ENCODE results near the gene ADGRF4. TPM values are rescaled to one million over a fixed set of nuclear protein-coding genes. Genes with fewer than 3 reads are reported as not detected.

ADGRF4 gene
- polyA plus RNA-seq, 1 donor from 2014 or later: not detected

- TF ChIP-seq EP300 (conservative IDR thresholded peaks at IDR 0.05; ENCODE audit: poor library complexity, severe bottlenecking) (no peak), POLR2AphosphoS5 (IDR thresholded peaks at IDR 0.05) (no peak)
- Histone ChIP-seq H3K9ac (ENCODE audit: low read length) (no peak overlapping the region), H3K9me2 (ENCODE audit: insufficient read depth, low read length) (no peaks in the 10 kb centered on the region)
These were observed 17.0 kb upstream of the ADGRF4 start for GRCh38 chr6:47681201-47681990.

GRCh38 chr6:47686411-47686810 is 12.0 kb upstream of the ADGRF4 start:
- no peak overlapping the region for H3K4me3 ChIP-seq (ENCODE audit: low read length)
- no peaks in the 10 kb centered on the region for H3F3A ChIP-seq (ENCODE audit: insufficient read depth, low read length, poor library complexity, severe bottlenecking)
- no peaks in the 10 kb centered on the region for H4K20me1 ChIP-seq (ENCODE audit: insufficient read depth)
- H3K27me3 ChIP-seq (ENCODE audit: insufficient read depth, low read depth, low read length): no peaks in the 10 kb centered on the region
- no peaks in the 10 kb centered on the region for H3K36me3 ChIP-seq (ENCODE audit: insufficient read depth, low read length)
- no peaks in the 10 kb centered on the region for H3K9me2 ChIP-seq (ENCODE audit: insufficient read depth, low read length)
- H3K9me3 ChIP-seq (ENCODE audit: low read length): no peaks in the 10 kb centered on the region
- no peak overlapping the region for H2AFZ ChIP-seq (ENCODE audit: low read depth, low read length)
- no peak overlapping the region for H3K9ac ChIP-seq (ENCODE audit: low read length)
- no peaks in the 10 kb centered on the region for H3K79me2 ChIP-seq (replicated peaks; ENCODE audit: insufficient read depth, low read length)
- H3K4me2 ChIP-seq (ENCODE audit: low read length): no peak overlapping the region
- no peak for TF ChIP-seq MXI1 (conservative IDR thresholded peaks at IDR 0.05; ENCODE audit: poor library complexity, severe bottlenecking)
- no peak overlapping the region for H3K27ac ChIP-seq (ENCODE audit: low read length)

More at GRCh38 chr6:47681201-47681990, 17.0 kb upstream of the ADGRF4 start:
- H3K4me3 ChIP-seq (ENCODE audit: low read length): no peak overlapping the region
- H3K79me2 ChIP-seq (replicated peaks; ENCODE audit: insufficient read depth, low read length): no peaks in the 10 kb centered on the region
- no peak overlapping the region for H3K4me2 ChIP-seq (ENCODE audit: low read length)
- H3K27ac ChIP-seq (ENCODE audit: low read length): no peak overlapping the region
- no peak overlapping the region for H2AFZ ChIP-seq (ENCODE audit: low read depth, low read length)
- no peaks in the 10 kb centered on the region for H3K9me3 ChIP-seq (ENCODE audit: low read length)
- H3F3A ChIP-seq (ENCODE audit: insufficient read depth, low read length, poor library complexity, severe bottlenecking): no peaks in the 10 kb centered on the region
- no peaks in the 10 kb centered on the region for H4K20me1 ChIP-seq (ENCODE audit: insufficient read depth)
- no peaks in the 10 kb centered on the region for H3K27me3 ChIP-seq (ENCODE audit: insufficient read depth, low read depth, low read length)
- H3K36me3 ChIP-seq (ENCODE audit: insufficient read depth, low read length): no peaks in the 10 kb centered on the region

DNA sequence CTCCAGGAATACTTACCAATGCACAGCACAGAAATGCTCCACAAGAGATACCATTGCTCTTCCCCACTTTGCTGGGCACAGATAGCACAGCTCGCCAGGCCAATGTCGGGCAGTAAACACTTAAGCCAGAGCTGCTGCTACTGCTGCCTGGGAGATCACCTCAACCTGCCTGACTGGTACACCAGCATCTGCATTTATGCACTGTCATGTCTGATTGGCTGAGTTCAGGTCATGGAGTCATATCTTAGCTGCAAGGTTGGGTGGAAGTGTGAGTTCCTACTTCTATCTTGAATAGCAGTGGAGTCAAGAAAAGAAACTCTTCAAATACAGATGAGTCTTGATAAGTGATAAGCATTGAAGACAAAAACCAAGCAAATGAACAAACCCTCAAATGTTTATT is 10.9 kb upstream of the ADGRF4 start:
- Histone ChIP-seq H3F3A (ENCODE audit: insufficient read depth, low read length, poor library complexity, severe bottlenecking) (no peaks in the 10 kb centered on the region), H3K9me3 (ENCODE audit: low read length) (no peaks in the 10 kb centered on the region), H3K4me2 (ENCODE audit: low read length) (no peak overlapping the region), H3K4me3 (ENCODE audit: low read length) (no peak overlapping the region), H3K9me2 (ENCODE audit: insufficient read depth, low read length) (no peaks in the 10 kb centered on the region), H3K27ac (ENCODE audit: low read length) (no peak overlapping the region), H3K9ac (ENCODE audit: low read length) (no peak overlapping the region), H3K79me2 (replicated peaks; ENCODE audit: insufficient read depth, low read length) (no peaks in the 10 kb centered on the region), H2AFZ (ENCODE audit: low read depth, low read length) (no peak overlapping the region), H4K20me1 (ENCODE audit: insufficient read depth) (no peaks in the 10 kb centered on the region), H3K27me3 (ENCODE audit: insufficient read depth, low read depth, low read length) (no peaks in the 10 kb centered on the region), H3K36me3 (ENCODE audit: insufficient read depth, low read length) (no peaks in the 10 kb centered on the region)
- TF ChIP-seq RAD21 (conservative IDR thresholded peaks at IDR 0.05) (no peak), MXI1 (conservative IDR thresholded peaks at IDR 0.05; ENCODE audit: poor library complexity, severe bottlenecking) (no peak), POLR2AphosphoS5 (IDR thresholded peaks at IDR 0.05) (no peak), EZH2 (IDR thresholded peaks at IDR 0.05; ENCODE audit: borderline replicate concordance, insufficient read depth, low read length, poor library complexity, severe bottlenecking) (no peak)
- TF ChIP-seq, protein P1, sequence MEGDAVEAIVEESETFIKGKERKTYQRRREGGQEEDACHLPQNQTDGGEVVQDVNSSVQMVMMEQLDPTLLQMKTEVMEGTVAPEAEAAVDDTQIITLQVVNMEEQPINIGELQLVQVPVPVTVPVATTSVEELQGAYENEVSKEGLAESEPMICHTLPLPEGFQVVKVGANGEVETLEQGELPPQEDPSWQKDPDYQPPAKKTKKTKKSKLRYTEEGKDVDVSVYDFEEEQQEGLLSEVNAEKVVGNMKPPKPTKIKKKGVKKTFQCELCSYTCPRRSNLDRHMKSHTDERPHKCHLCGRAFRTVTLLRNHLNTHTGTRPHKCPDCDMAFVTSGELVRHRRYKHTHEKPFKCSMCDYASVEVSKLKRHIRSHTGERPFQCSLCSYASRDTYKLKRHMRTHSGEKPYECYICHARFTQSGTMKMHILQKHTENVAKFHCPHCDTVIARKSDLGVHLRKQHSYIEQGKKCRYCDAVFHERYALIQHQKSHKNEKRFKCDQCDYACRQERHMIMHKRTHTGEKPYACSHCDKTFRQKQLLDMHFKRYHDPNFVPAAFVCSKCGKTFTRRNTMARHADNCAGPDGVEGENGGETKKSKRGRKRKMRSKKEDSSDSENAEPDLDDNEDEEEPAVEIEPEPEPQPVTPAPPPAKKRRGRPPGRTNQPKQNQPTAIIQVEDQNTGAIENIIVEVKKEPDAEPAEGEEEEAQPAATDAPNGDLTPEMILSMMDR (IDR thresholded peaks at IDR 0.05; ENCODE audit: poor library complexity, severe bottlenecking): no peak

GRCh38 chr6:47690214-47690613 is 8.2 kb upstream of the ADGRF4 start:
- Histone ChIP-seq H3K79me2 (replicated peaks; ENCODE audit: insufficient read depth, low read length) (no peaks in the 10 kb centered on the region), H3K9ac (ENCODE audit: low read length) (no peak overlapping the region), H3K9me2 (ENCODE audit: insufficient read depth, low read length) (no peaks in the 10 kb centered on the region), H4K20me1 (ENCODE audit: insufficient read depth) (no peaks in the 10 kb centered on the region), H3K27me3 (ENCODE audit: insufficient read depth, low read depth, low read length) (no peaks in the 10 kb centered on the region), H3K36me3 (ENCODE audit: insufficient read depth, low read length) (no peaks in the 10 kb centered on the region), H3K9me3 (ENCODE audit: low read length) (no peaks in the 10 kb centered on the region), H3F3A (ENCODE audit: insufficient read depth, low read length, poor library complexity, severe bottlenecking) (no peaks in the 10 kb centered on the region), H3K4me2 (ENCODE audit: low read length) (no peak overlapping the region), H2AFZ (ENCODE audit: low read depth, low read length) (no peak overlapping the region), H3K27ac (ENCODE audit: low read length) (no peak overlapping the region), H3K4me3 (ENCODE audit: low read length) (no peak overlapping the region)
- TF ChIP-seq POLR2AphosphoS5 (IDR thresholded peaks at IDR 0.05) (no peak), EP300 (conservative IDR thresholded peaks at IDR 0.05; ENCODE audit: poor library complexity, severe bottlenecking) (no peak)
